ENCODE measurements around the gene PRKAR2B.

PRKAR2B gene

DNA sequence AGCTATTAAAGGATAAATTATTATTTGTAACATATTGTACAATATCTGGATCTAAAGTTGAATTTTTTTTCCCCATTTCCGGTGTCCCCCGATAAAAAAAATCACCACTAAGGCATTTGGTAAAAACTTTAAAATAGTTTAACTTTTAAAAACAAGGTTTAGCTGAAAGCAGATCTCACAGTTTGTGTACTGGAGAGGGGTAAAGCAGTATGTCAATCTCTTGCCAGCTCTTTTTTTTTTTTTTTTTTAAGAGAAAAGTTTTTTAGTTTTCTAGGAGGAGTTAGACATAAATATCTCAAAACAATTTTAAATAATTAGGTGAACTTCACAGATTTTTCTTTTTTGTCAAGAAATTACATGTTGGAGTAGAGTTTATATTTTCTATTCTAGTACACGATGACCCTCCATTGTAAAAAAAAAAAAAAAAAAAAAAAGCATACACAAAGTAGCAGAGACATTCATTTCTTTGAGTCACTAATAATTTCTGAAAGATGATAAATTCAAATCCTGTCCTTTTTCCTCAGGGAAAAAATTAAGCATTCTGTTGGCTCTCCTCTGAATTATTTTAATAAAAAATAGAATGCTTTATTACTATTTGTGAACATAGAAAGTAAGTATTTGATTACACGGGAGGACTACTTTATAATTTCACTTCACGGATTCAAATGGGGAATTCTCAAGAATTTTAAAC, 122.4 kb downstream of the PRKAR2B start:
- no peak for DNase-seq

GRCh38 chr7:107167483-107168232, 123.2 kb downstream of the PRKAR2B start:
- no peak for DNase-seq

- peak; percentile 100 for DNase-seq
Measured at GRCh38 chr7:107168233-107169119, 124.0 kb downstream of the PRKAR2B start, which contains the start of gene HBP1. HBP1 (plus strand) TSS chr7:107169003; CDS start chr7:107179894, 10,891 bp downstream.

GRCh38 chr7:107169120-107170050, 124.9 kb downstream of the PRKAR2B start:
- DNase-seq: peak; percentile 98

DNA sequence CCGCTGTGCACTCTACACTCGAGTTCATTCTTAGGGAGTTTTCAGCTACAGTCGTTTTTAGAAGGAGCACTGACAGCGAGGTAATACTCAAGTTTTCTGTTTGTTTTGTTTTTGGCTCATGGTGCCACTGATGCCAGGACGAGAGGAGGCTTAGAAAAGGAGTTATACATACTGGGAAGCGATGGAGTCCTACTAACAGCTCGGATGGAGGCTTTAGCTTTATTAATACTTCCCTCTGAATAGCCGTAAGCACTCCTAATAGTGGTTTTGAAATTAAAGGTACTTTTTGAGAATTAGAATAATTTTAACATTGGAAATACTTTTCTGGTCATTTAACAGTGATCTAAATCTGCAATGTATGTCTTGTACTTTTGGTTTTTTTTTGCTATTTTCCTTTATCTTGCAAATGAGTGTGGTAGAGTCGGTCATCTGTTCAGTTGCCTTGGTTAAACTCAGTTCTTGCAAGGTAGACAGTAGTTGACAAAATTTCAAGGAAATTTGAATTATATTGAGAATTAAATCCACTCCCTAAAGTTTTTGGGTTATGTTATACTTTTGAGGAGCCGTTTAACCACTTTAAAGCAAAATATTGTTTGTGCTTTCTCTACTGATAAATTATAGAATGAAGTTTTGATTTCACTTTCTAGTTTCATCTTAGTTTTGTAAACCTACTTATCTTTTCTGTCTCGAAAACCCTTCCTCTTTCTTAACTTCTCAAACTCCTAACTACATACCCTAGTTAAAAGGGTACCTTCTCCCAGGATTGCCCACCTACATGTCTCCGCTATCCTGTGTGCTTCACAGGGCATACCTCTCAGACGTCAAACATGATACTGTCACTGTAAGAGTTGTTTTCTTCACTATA, 125.8 kb downstream of the PRKAR2B start:
- no peak for DNase-seq

DNA sequence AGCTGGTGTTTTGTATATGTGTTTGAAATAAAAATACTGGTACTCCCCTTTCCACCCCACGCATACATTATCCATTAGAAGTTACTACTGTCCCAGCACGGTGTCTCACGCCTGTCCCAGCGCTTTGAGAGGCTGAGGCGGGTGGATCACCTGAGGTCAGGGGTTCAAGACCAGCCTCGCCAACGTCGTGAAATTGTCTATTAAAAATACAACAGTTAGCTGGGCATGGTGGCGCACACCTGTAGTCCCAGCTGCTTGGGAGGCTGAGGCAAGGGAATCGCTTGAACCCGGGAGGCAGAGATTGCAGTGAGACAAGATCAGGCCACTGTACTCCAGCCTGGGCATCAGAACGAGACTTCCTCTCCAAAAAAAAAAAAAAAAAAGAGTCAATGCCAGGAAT, 127.0 kb downstream of the PRKAR2B start:
- no peak for DNase-seq

DNA sequence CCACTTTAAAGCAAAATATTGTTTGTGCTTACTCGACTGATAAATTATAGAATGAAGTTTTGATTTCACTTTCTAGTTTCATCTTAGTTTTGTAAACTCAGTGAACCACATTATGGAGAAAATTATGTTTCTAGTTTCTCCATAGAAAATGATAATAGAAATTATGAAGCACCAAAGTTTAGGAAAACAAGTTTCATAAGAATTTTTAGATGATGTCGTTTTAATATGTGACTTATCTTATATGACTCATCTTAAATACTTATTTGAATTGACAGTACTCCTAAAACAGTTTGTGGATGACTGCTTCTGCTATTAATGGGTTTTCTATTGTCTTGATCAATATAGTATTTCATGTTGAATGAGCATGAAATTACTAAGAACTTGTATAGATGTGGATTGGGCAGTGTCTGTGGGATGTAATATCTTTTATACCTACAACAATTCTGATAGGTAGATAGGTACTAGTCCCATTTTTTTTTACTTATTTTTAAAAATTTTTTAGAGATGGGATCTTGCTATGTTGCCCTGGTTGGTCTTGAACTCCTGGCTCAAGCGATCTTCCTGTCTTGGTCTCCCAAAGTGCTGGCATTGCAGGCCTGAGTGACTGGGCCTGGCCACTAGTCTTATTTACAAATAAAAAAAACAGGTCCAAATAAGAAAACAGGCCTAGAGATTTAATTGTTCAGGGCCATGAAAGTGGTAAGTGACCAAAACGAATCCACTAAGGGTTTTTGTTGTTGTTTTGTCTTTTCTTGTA, 127.9 kb downstream of the PRKAR2B start:
- no peak for DNase-seq

- no peak for DNase-seq
Measured at GRCh38 chr7:107173191-107173590, 128.7 kb downstream of the PRKAR2B start.

- DNase-seq: no peak
Measured at GRCh38 chr7:107173691-107174406, 129.3 kb downstream of the PRKAR2B start.

GRCh38 chr7:107179326-107180164, 135.0 kb downstream of the PRKAR2B start:
- DNase-seq: no peak

DNA sequence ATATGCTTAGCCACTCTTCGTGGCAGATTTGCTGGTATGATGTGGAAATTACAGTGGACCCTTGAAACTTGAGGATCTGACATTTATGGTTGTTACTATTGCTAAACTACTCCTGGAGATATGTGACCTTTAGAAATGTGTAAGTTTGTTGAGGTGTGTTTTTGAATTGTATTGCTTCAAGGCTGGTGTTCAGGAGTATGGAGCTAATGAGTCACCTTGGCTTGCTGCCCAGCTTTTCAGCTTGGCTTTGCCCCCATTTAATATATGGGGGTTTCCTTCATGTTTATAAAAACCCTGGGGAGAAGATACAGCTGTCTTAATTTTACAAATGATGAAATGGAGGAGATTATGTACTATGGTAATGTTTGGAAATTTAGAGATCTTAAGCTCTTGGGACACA, 135.9 kb downstream of the PRKAR2B start:
- peak; percentile 45 for DNase-seq

DNA sequence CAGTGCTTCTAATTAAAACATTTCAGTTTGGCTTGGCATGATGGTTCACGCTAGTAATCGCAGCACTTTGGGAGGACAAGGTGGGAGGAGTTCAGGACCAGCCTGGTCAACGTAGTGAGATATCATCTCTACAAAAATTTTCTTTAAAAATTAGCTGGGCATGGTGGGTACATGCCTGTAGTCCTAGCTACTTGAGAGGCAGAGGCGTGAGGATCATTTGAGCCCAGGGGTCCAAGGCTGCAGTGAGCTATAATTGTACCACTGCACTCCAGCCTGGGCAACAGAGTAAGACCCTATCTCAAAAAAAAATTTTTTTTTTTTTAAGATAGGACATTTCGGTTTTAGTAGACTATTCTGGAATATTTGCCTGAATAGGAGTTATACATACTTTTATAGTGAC, 136.7 kb downstream of the PRKAR2B start:
- DNase-seq: no peak

- DNase-seq: no peak
Measured at GRCh38 chr7:107185716-107186115, 141.2 kb downstream of the PRKAR2B start.

GRCh38 chr7:107186240-107186639, 141.7 kb downstream of the PRKAR2B start:
- DNase-seq: no peak

GRCh38 chr7:107187774-107188173, 143.3 kb downstream of the PRKAR2B start:
- no peak for DNase-seq

DNA sequence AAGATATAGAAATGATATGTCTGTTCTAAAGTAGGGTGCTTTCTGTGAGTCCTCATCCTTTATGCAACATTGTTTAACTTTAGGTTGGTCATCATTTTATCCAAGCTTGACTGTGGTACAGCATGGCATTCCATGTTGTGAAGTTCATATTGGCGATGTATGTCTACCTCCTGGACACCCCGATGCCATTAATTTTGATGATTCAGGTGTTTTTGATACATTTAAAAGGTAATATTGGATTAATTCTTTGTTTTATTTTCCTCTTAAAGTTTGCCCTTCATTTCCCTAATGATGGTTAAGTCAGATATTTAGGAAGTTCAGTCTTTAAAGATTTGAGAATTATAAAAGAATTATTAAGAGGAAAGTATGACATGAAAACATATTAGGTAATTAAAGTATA, 145.6 kb downstream of the PRKAR2B start:
- no peak for DNase-seq

- DNase-seq: no peak
Measured at GRCh38 chr7:107194052-107194451, 149.5 kb downstream of the PRKAR2B start.

GRCh38 chr7:107196834-107197610, 152.5 kb downstream of the PRKAR2B start:
- no peak for DNase-seq
